Measurements from ENCODE around the gene CASP12. TPM values are rescaled to one million over a fixed set of nuclear protein-coding genes. Genes with fewer than 3 reads are reported as not detected.

Gene CASP12
- total and polyA plus RNA-seq, 8 donors, result 0.16 to 0.66 (median 0.23) TPM; not detected in 3

- TF ChIP-seq CTCF (IDR thresholded peaks at IDR 0.05), result no peak
- DNase-seq, result no peak
- FAIRE-seq, result no peak
- ATAC-seq, result peak; percentile 53 to 69 (median 60)
- no peaks in the 10 kb centered on the region for H3K27me3 ChIP-seq
- H3K4me3 ChIP-seq, result peak overlapping the region in 3 of 4 donors; percentile 3 to 33 (median 27)
- H3K36me3 ChIP-seq, result no peaks in the 10 kb centered on the region
- H3K27ac ChIP-seq, result peak overlapping the region in 3 of 4 donors; percentile 13 to 70 (median 53)
- peaks cover 0 to 9% (median 0%) of the 10 kb centered on the region in 3 donors for H3K4me1 ChIP-seq
- 23 to 45% methylated on average over 3 to 4 of the region's 4 CpGs for WGBS, 2 donors
- intact Hi-C loops (cut with DNase I), result no loop called here
- H3K9me3 ChIP-seq, result no peaks in the 10 kb centered on the region
Measured at GRCh38 chr11:104917271-104918112, 19.2 kb upstream of the CASP12 start.

- H3K9me3 ChIP-seq, result no peaks in the 10 kb centered on the region
- TF ChIP-seq CTCF (IDR thresholded peaks at IDR 0.05), result no peak
- FAIRE-seq (no peak), ATAC-seq (no peak), DNase-seq (no peak)
- H3K4me1 ChIP-seq, result peaks cover 0 to 9% (median 0%) of the 10 kb centered on the region in 3 donors
- peak overlapping the region in 2 of 4 donors; percentile 30 to 70 for H3K27ac ChIP-seq
- peak overlapping the region in 1 of 4 donors; percentile 33 for H3K4me3 ChIP-seq
- no peaks in the 10 kb centered on the region for H3K36me3 ChIP-seq
- H3K27me3 ChIP-seq, result no peaks in the 10 kb centered on the region
- intact Hi-C loops (cut with DNase I), result no loop called here
Measured at GRCh38 chr11:104916442-104916841, 18.2 kb upstream of the CASP12 start.

GRCh38 chr11:104912102-104912501 lies 13.8 kb upstream of the CASP12 start:
- no peak overlapping the region for H3K4me3 ChIP-seq
- 74 to 75% methylated on average over 3 of the region's 3 CpGs for WGBS, 2 donors

GRCh38 chr11:104908186-104908531 lies 9.9 kb upstream of the CASP12 start:
- Histone ChIP-seq H3K4me3 (no peak overlapping the region), H3K27ac (no peak overlapping the region), H3K4me1 (no peaks in the 10 kb centered on the region), H3K27me3 (no peaks in the 10 kb centered on the region), H3K9me3 (no peaks in the 10 kb centered on the region), H3K36me3 (no peaks in the 10 kb centered on the region)
- DNase-seq, result no peak
- no peak for ATAC-seq
- no peak for TF ChIP-seq CTCF (IDR thresholded peaks at IDR 0.05)
- WGBS, 2 donors, result 62 to 84% methylated on average over 3 of the region's 3 CpGs
- no peak for FAIRE-seq
- intact Hi-C loops (cut with DNase I), result no loop called here

More at GRCh38 chr11:104912102-104912501, 13.8 kb upstream of the CASP12 start:
- Histone ChIP-seq H3K9me3 (no peaks in the 10 kb centered on the region), H3K27ac (no peak overlapping the region), H3K27me3 (no peaks in the 10 kb centered on the region), H3K36me3 (no peaks in the 10 kb centered on the region), H3K4me1 (no peaks in the 10 kb centered on the region)
- no peak for TF ChIP-seq CTCF (IDR thresholded peaks at IDR 0.05)
- FAIRE-seq (no peak), ATAC-seq (no peak), DNase-seq (no peak)
- intact Hi-C loops (cut with DNase I), result no loop called here

GRCh38 chr11:104907521-104908185 lies 9.4 kb upstream of the CASP12 start:
- ATAC-seq (no peak), FAIRE-seq (no peak), DNase-seq (no peak)
- Histone ChIP-seq H3K4me3 (no peak overlapping the region), H3K36me3 (no peaks in the 10 kb centered on the region), H3K27ac (no peak overlapping the region), H3K9me3 (no peaks in the 10 kb centered on the region), H3K27me3 (no peaks in the 10 kb centered on the region), H3K4me1 (no peaks in the 10 kb centered on the region)
- WGBS, 2 donors, result 73 to 75% methylated on average over 7 of the region's 7 CpGs
- intact Hi-C loops (cut with DNase I), result no loop called here
- TF ChIP-seq CTCF (IDR thresholded peaks at IDR 0.05), result no peak
